ENCODE measurements around the gene INPP5J.
"Not testable (repeated sequence)": the region's sequence is repeated elsewhere in the genome, so short reads cannot be mapped to it uniquely, and the experiment has no call there.

Gene INPP5J

DNA sequence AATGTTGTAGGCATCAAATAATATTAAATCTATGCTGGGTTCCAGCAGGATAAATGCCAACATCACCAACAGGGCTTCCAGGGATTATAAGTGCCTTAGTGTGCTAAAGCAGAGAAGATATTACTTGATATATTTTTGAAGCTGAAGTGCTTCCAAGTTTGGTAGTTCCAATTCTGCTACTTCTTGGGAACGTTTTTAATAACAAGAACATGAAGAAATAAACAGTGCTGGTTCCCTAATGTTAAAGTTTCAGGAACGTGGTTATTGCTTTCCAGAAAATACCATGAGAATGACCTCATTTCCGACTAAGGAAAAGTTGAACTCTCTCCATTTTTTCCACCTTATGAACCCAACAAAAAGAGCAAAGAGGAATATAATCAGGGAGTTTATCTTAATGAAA is 32.7 kb downstream of the INPP5J start:
- DNase-seq: no peak

- DNase-seq: no peak
Measured at GRCh38 chr22:31160328-31160978, 37.7 kb downstream of the INPP5J start.

- DNase-seq: no peak
Measured at GRCh38 chr22:31161386-31161785, 38.6 kb downstream of the INPP5J start.

DNA sequence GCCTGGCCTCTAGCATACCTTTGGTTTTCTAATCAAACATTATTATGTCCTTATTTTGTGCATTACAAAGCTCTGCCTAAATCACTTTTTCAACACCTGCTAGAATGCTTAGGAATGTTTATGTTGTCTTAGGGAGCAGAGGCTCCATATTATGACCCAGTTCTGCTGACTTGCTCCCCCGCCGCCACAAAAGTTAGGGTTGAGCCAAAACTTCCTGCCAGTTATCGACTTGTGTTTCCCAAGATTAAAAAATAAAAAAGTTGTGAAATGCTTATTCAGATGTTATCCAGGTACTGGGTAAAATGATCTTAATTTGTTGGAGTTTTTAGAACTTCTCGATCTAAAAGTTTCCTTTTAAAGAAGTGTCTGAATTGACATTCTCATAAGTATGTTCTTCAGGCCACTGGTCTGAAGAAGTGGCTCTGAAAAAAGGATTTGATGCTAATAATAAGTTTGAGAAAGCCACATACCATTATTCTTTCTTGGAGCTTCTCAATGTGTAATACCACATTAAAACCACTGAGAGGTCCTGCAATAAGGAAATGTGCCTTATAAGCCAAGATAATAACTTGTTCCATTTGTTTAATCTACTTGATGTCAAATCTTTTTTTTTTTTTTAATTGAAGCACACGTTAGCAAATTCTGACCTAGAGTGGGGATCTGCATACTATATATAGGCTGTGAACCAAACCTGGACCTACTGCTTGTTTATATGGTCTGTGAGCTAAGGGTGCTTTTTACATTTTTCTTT is 39.4 kb downstream of the INPP5J start:
- no peak for DNase-seq

DNA sequence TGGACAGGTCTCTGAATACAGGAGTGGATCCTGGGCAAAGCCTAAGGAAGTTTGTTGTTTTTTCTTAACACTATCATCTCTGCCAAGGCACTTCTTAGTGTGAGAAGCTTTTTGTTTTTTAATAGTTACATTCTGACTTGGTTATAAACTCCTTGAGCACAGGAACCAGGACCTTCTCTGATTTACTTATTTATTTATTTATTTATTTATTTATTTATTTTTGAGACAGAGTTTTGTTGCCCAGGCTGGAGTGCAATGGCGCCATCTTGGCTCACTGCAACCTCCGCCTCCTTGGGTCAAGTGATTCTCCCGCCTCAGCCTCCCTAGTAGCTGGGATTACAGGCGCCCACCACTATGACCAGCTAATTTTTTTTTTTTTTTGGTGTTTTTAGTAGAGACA is 48.2 kb downstream of the INPP5J start:
- DNase-seq: no peak

GRCh38 chr22:31171734-31172133 is 49.0 kb downstream of the INPP5J start:
- DNase-seq: not testable (repeated sequence)

GRCh38 chr22:31173386-31174145 is 50.8 kb downstream of the INPP5J start:
- DNase-seq: no peak

- no peak for DNase-seq
Measured at GRCh38 chr22:31176923-31177322, 54.2 kb downstream of the INPP5J start.

- DNase-seq: no peak
Measured at GRCh38 chr22:31177420-31178162, 54.8 kb downstream of the INPP5J start.

GRCh38 chr22:31178859-31179258 is 56.1 kb downstream of the INPP5J start:
- no peak for DNase-seq

DNA sequence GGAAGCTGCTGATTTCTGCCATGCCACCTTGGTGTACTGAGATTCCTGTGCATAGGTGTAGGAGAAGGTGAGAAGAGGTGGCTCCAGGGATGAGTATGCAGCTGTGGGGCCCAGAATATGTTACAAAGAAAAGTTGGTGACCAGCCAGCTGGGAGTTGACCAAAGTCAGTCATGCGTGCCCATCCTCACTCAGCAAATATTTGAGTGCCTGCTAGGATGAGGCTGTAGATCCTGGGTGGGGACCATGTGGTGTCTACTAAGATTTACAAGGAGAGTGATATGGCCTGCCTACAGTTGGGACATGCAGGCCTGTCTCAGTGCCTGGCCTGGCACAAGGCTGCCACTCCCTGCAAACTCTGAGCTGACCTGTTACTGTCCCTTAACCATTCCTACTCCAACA is 56.6 kb downstream of the INPP5J start:
- no peak for DNase-seq

DNA sequence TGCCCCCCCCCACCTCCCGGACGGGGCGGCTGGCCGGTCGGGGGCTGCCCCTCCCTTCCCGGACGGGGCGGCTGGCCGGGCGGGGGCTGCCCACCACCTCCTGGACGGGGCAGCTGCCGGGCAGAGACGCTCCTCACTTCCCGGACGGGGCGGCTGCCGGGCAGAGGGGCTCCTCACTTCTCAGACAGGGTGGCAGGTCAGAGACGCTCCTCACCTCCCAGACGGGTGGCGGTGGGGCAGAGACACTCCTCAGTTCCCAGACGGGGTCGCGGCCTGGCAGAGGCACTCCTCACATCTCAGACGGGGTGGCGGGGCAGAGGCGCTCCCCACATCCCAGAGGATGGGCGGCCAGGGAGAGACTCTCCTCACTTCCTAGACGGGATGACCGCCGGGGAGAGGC is 61.2 kb downstream of the INPP5J start:
- DNase-seq: no peak

Measured in NCI-H2081 treated with DMSO at 0.1 percent for 48 hours (cell line).